ENCODE measurements around the gene TCN1. TPM values are rescaled to one million over a fixed set of nuclear protein-coding genes. Genes with fewer than 3 reads are reported as not detected.

Gene TCN1
- polyA plus RNA-seq, 3 donors: not detected

- H3K4me2 ChIP-seq (replicated peaks; ENCODE audit: extremely low read depth, low read length, poor library complexity, severe bottlenecking): no peak overlapping the region
- no peaks in the 10 kb centered on the region for H3K9me3 ChIP-seq (replicated peaks in 1 of 2; ENCODE audit: control insufficient read depth in 1 of 2, insufficient read depth in 1 of 2, low read length in 2 of 2)
- H2AFZ ChIP-seq (ENCODE audit: insufficient read depth, low read depth, low read length, poor library complexity, severe bottlenecking): no peak overlapping the region
- no CpG with 5 or more reads among the region's 1 CpG for WGBS (ENCODE audit: insufficient coverage)
- TF ChIP-seq, protein P1, sequence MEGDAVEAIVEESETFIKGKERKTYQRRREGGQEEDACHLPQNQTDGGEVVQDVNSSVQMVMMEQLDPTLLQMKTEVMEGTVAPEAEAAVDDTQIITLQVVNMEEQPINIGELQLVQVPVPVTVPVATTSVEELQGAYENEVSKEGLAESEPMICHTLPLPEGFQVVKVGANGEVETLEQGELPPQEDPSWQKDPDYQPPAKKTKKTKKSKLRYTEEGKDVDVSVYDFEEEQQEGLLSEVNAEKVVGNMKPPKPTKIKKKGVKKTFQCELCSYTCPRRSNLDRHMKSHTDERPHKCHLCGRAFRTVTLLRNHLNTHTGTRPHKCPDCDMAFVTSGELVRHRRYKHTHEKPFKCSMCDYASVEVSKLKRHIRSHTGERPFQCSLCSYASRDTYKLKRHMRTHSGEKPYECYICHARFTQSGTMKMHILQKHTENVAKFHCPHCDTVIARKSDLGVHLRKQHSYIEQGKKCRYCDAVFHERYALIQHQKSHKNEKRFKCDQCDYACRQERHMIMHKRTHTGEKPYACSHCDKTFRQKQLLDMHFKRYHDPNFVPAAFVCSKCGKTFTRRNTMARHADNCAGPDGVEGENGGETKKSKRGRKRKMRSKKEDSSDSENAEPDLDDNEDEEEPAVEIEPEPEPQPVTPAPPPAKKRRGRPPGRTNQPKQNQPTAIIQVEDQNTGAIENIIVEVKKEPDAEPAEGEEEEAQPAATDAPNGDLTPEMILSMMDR (IDR thresholded peaks at IDR 0.05): no peak
- H3K27ac ChIP-seq (ENCODE audit: low read depth in 1 of 2, low read length in 2 of 2): no peak overlapping the region
- peak overlapping the region in 1 of 7 donors; percentile 13 for H3K27ac Mint-ChIP-seq
- peaks cover 48 to 53% of the 10 kb centered on the region in 2 donors for H3K36me3 Mint-ChIP-seq
- DNase-seq: no peak
- H3K4me3 Mint-ChIP-seq: no peak overlapping the region
- no peaks in the 10 kb centered on the region for H3K27me3 ChIP-seq (ENCODE audit: control insufficient read depth in 2 of 2, insufficient read depth in 2 of 2, low read length in 2 of 2)
- no peak overlapping the region for H3K9ac ChIP-seq (ENCODE audit: insufficient read depth, low read length, poor library complexity, severe bottlenecking)
- peaks cover 21% of the 10 kb centered on the region for H3K79me2 ChIP-seq (ENCODE audit: insufficient read depth, low read length)
- H3K27me3 Mint-ChIP-seq (ENCODE audit: low read depth in 3 of 3): peaks cover 0 to 1% (median 0%) of the 10 kb centered on the region in 3 donors
- H3K4me1 Mint-ChIP-seq: peaks cover 17% of the 10 kb centered on the region
- no peak overlapping the region for H3K4me3 ChIP-seq (replicated peaks in 1 of 3; ENCODE audit: low read depth in 2 of 3, low read length in 3 of 3)
- peaks cover 8% of the 10 kb centered on the region for H4K20me1 ChIP-seq (ENCODE audit: insufficient read depth, low read length)
- H3K9me3 Mint-ChIP-seq: peaks cover 0 to 3% (median 0%) of the 10 kb centered on the region in 7 donors
- peaks cover 51 to 59% of the 10 kb centered on the region in 2 donors for H3K36me3 ChIP-seq (replicated peaks in 1 of 2; ENCODE audit: control insufficient read depth in 1 of 2, insufficient read depth in 2 of 2, low read length in 2 of 2)
- H3K4me1 ChIP-seq (ENCODE audit: control insufficient read depth in 1 of 2, insufficient read depth in 2 of 2, low read length in 2 of 2): peaks cover 15 to 19% of the 10 kb centered on the region in 2 donors
- intact Hi-C loops (cut with micrococcal nuclease): no loop called here
Observed at GRCh38 chr11:59807047-59807610, 59.2 kb downstream of the TCN1 start.

- intact Hi-C loops (cut with micrococcal nuclease): no loop called here
- no peaks in the 10 kb centered on the region for H3K4me1 Mint-ChIP-seq
- peaks cover 0 to 2% (median 0%) of the 10 kb centered on the region in 7 donors for H3K9me3 Mint-ChIP-seq
- Histone ChIP-seq H3K79me2 (ENCODE audit: insufficient read depth, low read length) (peaks cover 7% of the 10 kb centered on the region), H2AFZ (ENCODE audit: insufficient read depth, low read depth, low read length, poor library complexity, severe bottlenecking) (no peak overlapping the region), H3K27me3 (ENCODE audit: control insufficient read depth in 2 of 2, insufficient read depth in 2 of 2, low read length in 2 of 2) (no peaks in the 10 kb centered on the region), H3K36me3 (replicated peaks in 1 of 2; ENCODE audit: control insufficient read depth in 1 of 2, insufficient read depth in 2 of 2, low read length in 2 of 2) (peaks cover 71 to 90% of the 10 kb centered on the region in 2 donors), H3K27ac (ENCODE audit: low read depth in 1 of 2, low read length in 2 of 2) (no peak overlapping the region), H3K4me3 (replicated peaks in 1 of 3; ENCODE audit: low read depth in 2 of 3, low read length in 3 of 3) (no peak overlapping the region), H3K9me3 (replicated peaks in 1 of 2; ENCODE audit: control insufficient read depth in 1 of 2, insufficient read depth in 1 of 2, low read length in 2 of 2) (no peaks in the 10 kb centered on the region), H3K4me2 (replicated peaks; ENCODE audit: extremely low read depth, low read length, poor library complexity, severe bottlenecking) (no peak overlapping the region), H4K20me1 (ENCODE audit: insufficient read depth, low read length) (peaks cover 8% of the 10 kb centered on the region), H3K9ac (ENCODE audit: insufficient read depth, low read length, poor library complexity, severe bottlenecking) (no peak overlapping the region), H3K4me1 (ENCODE audit: control insufficient read depth in 1 of 2, insufficient read depth in 2 of 2, low read length in 2 of 2) (no peaks in the 10 kb centered on the region)
- DNase-seq: no peak
- H3K27ac Mint-ChIP-seq: no peak overlapping the region
- H3K4me3 Mint-ChIP-seq: no peak overlapping the region
- peaks cover 70 to 80% of the 10 kb centered on the region in 2 donors for H3K36me3 Mint-ChIP-seq
- peaks cover 0 to 1% (median 0%) of the 10 kb centered on the region in 3 donors for H3K27me3 Mint-ChIP-seq (ENCODE audit: low read depth in 3 of 3)
- WGBS (ENCODE audit: insufficient coverage): 100% methylated on average over 1 of the region's 2 CpGs
- TF ChIP-seq, protein P1 (IDR thresholded peaks at IDR 0.05): no peak
Observed at GRCh38 chr11:59804061-59804460, 62.2 kb downstream of the TCN1 start.

Other genes starting within 250 kb of the TCN1 start
- 10 to 100 TPM in 1 of 3 donors, 1 to 10 TPM in 2; 4.1 to 49.3 (median 5.1) TPM for gene PATL1, start 197.4 kb downstream of the TCN1 start, polyA plus RNA-seq
- not detected for gene OR10V1, start 152.6 kb downstream of the TCN1 start, polyA plus RNA-seq
- gene STX3, start 111.1 kb downstream of the TCN1 start, polyA plus RNA-seq: 10 to 100 TPM; 22.4 to 50.9 (median 25.4) TPM
- 10 to 100 TPM; 34.1 to 75.0 (median 71.9) TPM for gene MRPL16, start 55.7 kb downstream of the TCN1 start, polyA plus RNA-seq
- not detected for gene CBLIF, start 21.0 kb downstream of the TCN1 start, polyA plus RNA-seq
- gene OOSP3, start 12.3 kb upstream of the TCN1 start, polyA plus RNA-seq: not detected
- not detected for gene OOSP1, start 71.9 kb upstream of the TCN1 start, polyA plus RNA-seq
- not detected for gene OOSP4A, start 97.5 kb upstream of the TCN1 start, polyA plus RNA-seq
- not detected for gene OOSP4B, start 150.7 kb upstream of the TCN1 start, polyA plus RNA-seq
- gene OOSP2, start 173.9 kb upstream of the TCN1 start, polyA plus RNA-seq: not detected
- gene MS4A3, start 190.2 kb upstream of the TCN1 start, polyA plus RNA-seq: under 1 TPM in 1 of 3 donors, not detected in 2; 0.26 TPM
- gene MS4A2, start 222.2 kb upstream of the TCN1 start, polyA plus RNA-seq: under 1 TPM in 2 of 3 donors, not detected in 1; 0.19 to 0.26 TPM

Data from CD14-positive monocyte (primary cell).